Liver (tissue), 3 donors: ENCODE results near the gene CAMK1D.

Experiments
- REST ChIP-seq: IDR thresholded peaks from 2 replicates; pipeline ENCODE4 v1.6.1; 2016; ENCODE audit warnings: antibody characterized with exemption, mild to moderate bottlenecking
- TAF1 ChIP-seq: conservative IDR thresholded peaks from 2 replicates; pipeline ENCODE4 v1.6.1; 2016; ENCODE audit warnings: antibody characterized with exemption, mild to moderate bottlenecking
- TF ChIP-seq, protein P1 (sequence below): fragments of 150-350 bp; IDR thresholded peaks from 2 replicates; pipeline ENCODE4 v1.5.1; 2017; ENCODE audit warnings: improper control_type of control experiment, low read depth, low read length; ENCODE audit not compliant: missing input control
- donor health status: healthy.
- donor health status: healthy.

- TF ChIP-seq TAF1 (no peak), REST (no peak)
- TF ChIP-seq, protein P1, sequence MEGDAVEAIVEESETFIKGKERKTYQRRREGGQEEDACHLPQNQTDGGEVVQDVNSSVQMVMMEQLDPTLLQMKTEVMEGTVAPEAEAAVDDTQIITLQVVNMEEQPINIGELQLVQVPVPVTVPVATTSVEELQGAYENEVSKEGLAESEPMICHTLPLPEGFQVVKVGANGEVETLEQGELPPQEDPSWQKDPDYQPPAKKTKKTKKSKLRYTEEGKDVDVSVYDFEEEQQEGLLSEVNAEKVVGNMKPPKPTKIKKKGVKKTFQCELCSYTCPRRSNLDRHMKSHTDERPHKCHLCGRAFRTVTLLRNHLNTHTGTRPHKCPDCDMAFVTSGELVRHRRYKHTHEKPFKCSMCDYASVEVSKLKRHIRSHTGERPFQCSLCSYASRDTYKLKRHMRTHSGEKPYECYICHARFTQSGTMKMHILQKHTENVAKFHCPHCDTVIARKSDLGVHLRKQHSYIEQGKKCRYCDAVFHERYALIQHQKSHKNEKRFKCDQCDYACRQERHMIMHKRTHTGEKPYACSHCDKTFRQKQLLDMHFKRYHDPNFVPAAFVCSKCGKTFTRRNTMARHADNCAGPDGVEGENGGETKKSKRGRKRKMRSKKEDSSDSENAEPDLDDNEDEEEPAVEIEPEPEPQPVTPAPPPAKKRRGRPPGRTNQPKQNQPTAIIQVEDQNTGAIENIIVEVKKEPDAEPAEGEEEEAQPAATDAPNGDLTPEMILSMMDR = no peak
These were observed 72.8 kb downstream of the CAMK1D start for GRCh38 chr10:12422189-12422588.
